ACC112 (cell line): Measurements from ENCODE around the gene MAGI1.

ENCODE experiments used
- H2AFZ ChIP-seq: fragments of 200-600 bp; sonication (generic); one replicate; pipeline ENCODE4 v1.6.0; 2017; ENCODE audit warnings: antibody characterized with exemption, low read length; ENCODE audit not compliant: unreplicated experiment
- H3K27ac ChIP-seq: fragments of 200-600 bp; sonication (generic); 2 replicates; pipeline ENCODE4 v1.5.1; 2014; ENCODE audit warnings: low read depth, mild to moderate bottlenecking, antibody characterized with exemption, low read length, moderate library complexity
- H3K27me3 ChIP-seq: fragments of 200-600 bp; sonication (generic); 2 replicates; pipeline ENCODE4 v1.6.1; 2014; ENCODE audit warnings: mild to moderate bottlenecking, antibody characterized with exemption, low read length, moderate library complexity, mixed read lengths; ENCODE audit not compliant: insufficient read depth
- H3K36me3 ChIP-seq: fragments of 200-600 bp; sonication (generic); 2 replicates; pipeline ENCODE4 v1.6.1; 2016; ENCODE audit warnings: mild to moderate bottlenecking, antibody characterized with exemption, low read length, moderate library complexity, mixed read lengths; ENCODE audit not compliant: insufficient read depth
- H3K4me1 ChIP-seq: fragments of 200-600 bp; sonication (generic); one replicate; pipeline ENCODE4 v1.6.1; 2016; ENCODE audit warnings: low read length, mixed read lengths; ENCODE audit not compliant: insufficient read depth, unreplicated experiment, control insufficient read depth
- H3K4me3 ChIP-seq: fragments of 200-600 bp; sonication (generic); 2 replicates; pipeline ENCODE4 v1.5.1; 2014; ENCODE audit warnings: mild to moderate bottlenecking, low read depth, low read length
- H3K79me2 ChIP-seq: fragments of 200-600 bp; sonication (generic); one replicate; pipeline ENCODE4 v1.6.0; 2016; ENCODE audit warnings: low read length; ENCODE audit not compliant: control insufficient read depth, unreplicated experiment, insufficient read depth

MAGI1 gene

DNA sequence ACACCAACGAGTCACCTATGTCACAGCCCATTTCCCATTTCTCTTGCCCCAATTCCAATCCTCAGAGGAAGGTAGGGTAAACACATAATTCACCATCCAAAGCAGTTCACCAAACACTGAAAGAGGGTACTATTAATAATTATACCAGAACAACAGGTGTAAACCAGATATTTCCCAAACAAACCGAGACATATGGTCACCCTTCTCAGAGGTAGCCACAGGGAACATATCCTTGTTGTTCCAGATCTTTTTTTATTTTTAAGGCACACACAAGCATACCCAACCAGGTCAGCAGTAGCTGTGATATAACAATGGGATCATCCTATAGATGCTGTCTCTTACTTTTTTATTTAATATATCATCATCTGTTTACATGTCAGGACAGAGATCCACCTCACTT lies 24.7 kb downstream of the MAGI1 start:
- Histone ChIP-seq H2AFZ (no peak overlapping the region), H3K27me3 (no peaks in the 10 kb centered on the region), H3K36me3 (no peaks in the 10 kb centered on the region), H3K4me3 (no peak overlapping the region), H3K4me1 (peaks cover 5% of the 10 kb centered on the region), H3K27ac (no peak overlapping the region), H3K79me2 (peaks cover 9% of the 10 kb centered on the region)

DNA sequence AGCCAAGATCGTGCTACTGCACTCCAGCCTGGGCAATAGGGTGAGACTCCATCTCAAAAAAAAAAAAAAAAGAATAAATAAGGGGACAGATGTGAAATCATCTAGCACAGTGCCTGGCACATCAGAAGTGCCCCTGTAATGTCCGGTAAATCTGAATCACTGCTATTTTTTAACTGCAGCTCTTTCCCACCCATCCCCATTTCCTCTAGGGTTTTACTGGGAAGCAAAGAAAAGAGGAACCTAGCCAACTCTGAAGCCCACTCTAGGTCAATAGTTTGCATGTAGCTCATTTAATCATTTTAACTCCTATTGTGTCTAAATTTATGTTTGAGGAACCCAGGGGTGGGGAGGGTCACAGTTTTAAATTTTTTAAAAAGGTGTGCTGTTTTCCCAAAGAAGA lies 26.0 kb downstream of the MAGI1 start:
- H3K79me2 ChIP-seq: peaks cover 14% of the 10 kb centered on the region
- no peaks in the 10 kb centered on the region for H3K27me3 ChIP-seq

DNA sequence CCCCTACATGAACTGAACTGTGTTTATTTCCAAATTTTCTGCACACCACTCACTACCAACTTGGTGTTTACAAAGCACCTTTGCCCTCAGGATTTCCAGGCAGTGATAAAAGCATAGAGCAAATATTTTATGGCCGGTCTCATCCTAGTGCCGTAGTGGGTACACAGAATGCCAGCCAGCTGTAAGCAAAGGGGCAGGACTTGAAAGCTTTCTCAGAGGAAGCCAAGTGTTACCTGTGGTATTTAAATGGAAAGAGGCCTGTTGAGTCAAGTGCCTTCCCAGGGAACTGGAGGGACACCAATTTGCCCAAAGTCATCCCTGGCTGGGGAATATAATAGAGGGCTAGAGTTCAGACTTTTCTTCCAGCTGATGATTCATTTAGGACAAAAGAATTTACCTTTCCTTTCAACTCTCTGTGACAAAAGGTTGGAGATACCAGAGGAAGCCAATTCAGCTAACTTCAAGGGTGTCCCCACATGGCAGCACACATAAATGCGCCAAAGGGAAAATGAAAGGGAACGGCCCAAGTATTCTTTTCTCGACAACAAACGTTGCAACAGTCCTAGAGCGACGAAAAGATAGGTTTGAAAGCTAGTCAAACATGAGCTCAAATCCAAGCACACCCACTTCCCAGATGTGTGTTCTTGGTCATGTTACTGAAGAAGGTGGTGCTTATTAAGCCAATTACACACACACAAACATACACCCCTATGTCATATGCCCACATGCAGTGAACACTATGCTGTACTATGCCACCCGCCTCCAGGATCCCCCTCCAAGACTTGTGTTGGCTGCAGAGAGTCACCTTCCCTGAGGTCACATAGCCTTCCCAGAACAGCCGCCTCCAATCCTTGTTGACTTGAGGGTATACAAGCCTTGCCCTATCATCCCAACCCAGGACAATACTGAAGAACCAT lies 27.7 kb downstream of the MAGI1 start:
- Histone ChIP-seq H3K4me1 (peaks cover 5% of the 10 kb centered on the region), H3K27me3 (no peaks in the 10 kb centered on the region), H2AFZ (no peak overlapping the region), H3K36me3 (no peaks in the 10 kb centered on the region), H3K27ac (no peak overlapping the region), H3K4me3 (no peak overlapping the region), H3K79me2 (peaks cover 16% of the 10 kb centered on the region)

More for the DNA sequence above, 26.0 kb downstream of the MAGI1 start:
- Histone ChIP-seq H3K4me1 (peaks cover 5% of the 10 kb centered on the region), H2AFZ (no peak overlapping the region), H3K36me3 (no peaks in the 10 kb centered on the region), H3K4me3 (no peak overlapping the region), H3K27ac (no peak overlapping the region)

DNA sequence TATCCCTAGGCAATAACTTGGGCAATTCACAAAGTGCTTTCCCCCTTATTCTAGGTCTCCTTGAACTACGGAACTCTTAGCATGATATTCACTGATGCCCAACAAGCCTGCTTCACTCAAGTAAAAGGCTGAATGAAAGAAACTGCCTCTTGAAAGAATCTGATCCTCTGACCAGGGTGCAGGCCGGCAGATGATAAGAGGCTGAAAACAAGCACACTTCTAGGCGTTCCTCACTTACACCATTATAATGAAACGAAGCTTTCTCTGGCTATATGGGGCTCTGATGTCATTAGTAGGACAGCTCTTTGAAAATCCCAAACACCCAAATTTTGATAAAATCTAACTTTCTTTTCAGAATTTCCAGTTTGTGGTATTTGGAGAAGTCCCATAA lies 28.4 kb downstream of the MAGI1 start:
- no peaks in the 10 kb centered on the region for H3K36me3 ChIP-seq
- H3K4me3 ChIP-seq: no peak overlapping the region
- no peak overlapping the region for H3K27ac ChIP-seq
- peaks cover 16% of the 10 kb centered on the region for H3K79me2 ChIP-seq
- H3K4me1 ChIP-seq: peaks cover 5% of the 10 kb centered on the region
- no peak overlapping the region for H2AFZ ChIP-seq
- H3K27me3 ChIP-seq: no peaks in the 10 kb centered on the region

DNA sequence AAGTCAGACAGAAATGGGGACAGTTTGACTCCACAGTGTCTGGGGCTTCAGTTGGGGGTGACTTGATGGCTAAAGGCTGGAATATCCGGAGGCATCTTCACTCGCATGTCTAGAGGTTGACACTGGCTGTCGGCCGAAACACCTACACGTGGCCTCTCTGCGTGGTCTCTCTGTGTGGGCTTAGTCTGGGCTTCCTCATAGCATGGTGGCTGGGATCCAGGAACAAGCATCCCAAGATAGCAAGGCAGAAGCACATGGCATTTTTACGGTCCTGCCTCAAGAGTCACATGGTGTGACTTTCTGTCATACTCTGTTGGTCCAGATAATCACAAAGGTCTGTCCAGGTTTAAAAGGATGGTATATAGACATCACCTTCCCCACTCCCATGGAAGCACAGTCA lies 34.5 kb downstream of the MAGI1 start:
- no peaks in the 10 kb centered on the region for H3K27me3 ChIP-seq
- H3K4me3 ChIP-seq: no peak overlapping the region
- H3K36me3 ChIP-seq: no peaks in the 10 kb centered on the region
- H3K4me1 ChIP-seq: no peaks in the 10 kb centered on the region
- H3K27ac ChIP-seq: no peak overlapping the region
- H3K79me2 ChIP-seq: peaks cover 9% of the 10 kb centered on the region
- H2AFZ ChIP-seq: no peak overlapping the region

DNA sequence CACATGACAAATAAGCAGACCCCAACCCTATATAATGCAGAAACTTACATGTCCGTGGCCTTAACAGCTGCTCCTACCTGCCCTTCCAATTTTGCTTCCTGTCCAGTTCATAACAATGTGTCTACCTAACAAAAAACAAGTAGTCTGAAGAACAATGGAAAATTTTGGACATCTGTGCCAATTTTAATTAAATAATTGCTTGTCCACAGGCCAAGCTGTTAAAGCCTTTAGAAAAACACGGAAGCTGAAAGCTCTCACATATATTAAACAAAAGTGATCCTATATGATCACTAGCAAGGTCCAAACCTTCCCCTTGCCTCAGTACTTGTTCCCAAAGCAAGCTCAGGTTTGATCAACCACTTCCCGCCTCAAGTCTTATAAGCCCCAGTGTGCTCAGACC lies 37.1 kb downstream of the MAGI1 start:
- Histone ChIP-seq H3K4me1 (peaks cover 14% of the 10 kb centered on the region), H2AFZ (no peak overlapping the region), H3K27ac (no peak overlapping the region), H3K4me3 (no peak overlapping the region), H3K36me3 (no peaks in the 10 kb centered on the region), H3K79me2 (peaks cover 10% of the 10 kb centered on the region), H3K27me3 (no peaks in the 10 kb centered on the region)

DNA sequence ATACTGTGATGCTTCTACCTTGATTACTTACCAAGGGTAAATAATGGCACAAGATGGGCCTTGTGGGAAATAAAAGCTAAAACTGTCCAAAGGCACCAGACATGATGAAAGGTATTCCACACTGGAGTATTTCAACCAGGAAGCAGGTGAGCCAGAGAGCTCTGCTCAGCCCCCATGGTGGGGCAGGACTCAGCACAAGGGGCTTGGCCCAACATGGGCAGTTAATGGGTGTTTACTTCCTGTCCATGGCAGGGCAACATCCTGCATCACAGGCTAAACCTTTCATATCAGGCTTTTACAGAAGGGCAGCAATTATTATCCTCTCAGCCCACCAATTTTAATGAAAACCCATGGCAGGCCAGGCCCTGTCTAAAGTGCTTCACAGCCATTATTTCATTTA lies 38.2 kb downstream of the MAGI1 start:
- H2AFZ ChIP-seq: no peak overlapping the region
- H3K27me3 ChIP-seq: no peaks in the 10 kb centered on the region
- no peak overlapping the region for H3K27ac ChIP-seq
- H3K36me3 ChIP-seq: no peaks in the 10 kb centered on the region
- peaks cover 14% of the 10 kb centered on the region for H3K4me1 ChIP-seq
- H3K4me3 ChIP-seq: no peak overlapping the region
- peaks cover 8% of the 10 kb centered on the region for H3K79me2 ChIP-seq

DNA sequence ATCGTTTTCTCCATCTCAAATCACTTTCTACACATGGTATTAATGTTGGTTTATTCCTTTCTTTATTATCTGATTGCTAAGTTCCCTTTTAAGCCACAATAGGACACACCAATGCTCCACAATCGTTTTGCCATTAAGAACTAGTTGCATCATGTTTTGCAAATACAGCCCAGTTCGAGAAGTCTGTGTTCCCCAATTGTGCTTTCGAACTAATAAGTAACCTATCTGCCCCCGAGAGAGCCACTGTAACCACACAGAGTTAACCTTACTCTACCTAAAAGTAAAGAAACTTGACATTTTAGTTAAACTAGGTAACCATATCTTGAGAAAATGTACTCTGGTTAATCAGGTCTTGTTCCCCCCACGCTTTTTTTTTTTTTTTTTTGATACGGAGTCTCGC lies 39.1 kb downstream of the MAGI1 start:
- no peak overlapping the region for H3K4me3 ChIP-seq
- H3K36me3 ChIP-seq: no peaks in the 10 kb centered on the region
- H2AFZ ChIP-seq: no peak overlapping the region
- no peak overlapping the region for H3K27ac ChIP-seq
- H3K27me3 ChIP-seq: no peaks in the 10 kb centered on the region
- peaks cover 22% of the 10 kb centered on the region for H3K4me1 ChIP-seq
- peaks cover 8% of the 10 kb centered on the region for H3K79me2 ChIP-seq

DNA sequence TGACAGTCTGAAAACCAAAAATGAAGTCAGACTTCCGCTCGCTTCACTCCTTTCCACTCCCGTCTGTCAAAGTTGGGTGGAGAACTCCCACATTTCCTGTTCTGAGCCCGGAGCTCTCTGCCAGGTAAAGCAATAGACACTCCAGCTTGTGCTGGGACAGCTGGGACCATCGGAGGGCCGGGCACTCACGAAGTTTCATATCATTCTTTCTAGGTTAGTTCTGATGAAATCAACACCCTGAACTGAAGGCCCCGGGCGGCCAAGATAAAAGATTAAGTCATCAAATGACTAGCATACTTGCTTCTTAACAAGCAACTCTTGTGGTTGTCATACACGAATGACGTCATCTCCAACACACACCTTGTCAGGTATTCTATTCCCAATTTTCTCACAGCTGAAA lies 42.1 kb downstream of the MAGI1 start:
- H3K27ac ChIP-seq: no peak overlapping the region

DNA sequence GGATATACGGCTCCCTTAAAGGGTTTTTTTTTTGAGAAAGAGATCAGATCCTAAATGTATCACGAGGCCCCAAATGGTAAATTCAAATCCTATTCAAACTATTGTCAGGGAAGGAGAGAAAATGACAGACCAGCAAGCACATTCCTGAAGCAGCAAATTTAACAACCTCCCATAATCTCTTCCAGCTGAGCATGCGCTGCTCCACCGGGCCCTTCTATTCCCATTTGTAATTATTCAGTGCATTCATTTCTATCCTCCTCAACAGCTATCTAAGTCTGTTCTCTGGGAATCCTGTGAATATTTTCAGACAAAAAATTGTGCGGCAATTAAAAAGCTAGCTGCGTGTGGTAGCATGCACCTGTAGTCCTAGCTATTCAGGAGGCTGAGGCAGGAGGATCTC lies 43.2 kb downstream of the MAGI1 start:
- Histone ChIP-seq H3K27ac (no peak overlapping the region), H3K27me3 (no peaks in the 10 kb centered on the region), H3K4me1 (peaks cover 35% of the 10 kb centered on the region), H3K4me3 (no peak overlapping the region), H3K36me3 (no peaks in the 10 kb centered on the region), H3K79me2 (peaks cover 15% of the 10 kb centered on the region), H2AFZ (no peak overlapping the region)

More for the DNA sequence above, 42.1 kb downstream of the MAGI1 start:
- peaks cover 35% of the 10 kb centered on the region for H3K4me1 ChIP-seq
- peaks cover 15% of the 10 kb centered on the region for H3K79me2 ChIP-seq
- no peak overlapping the region for H3K4me3 ChIP-seq
- no peak overlapping the region for H2AFZ ChIP-seq
- H3K27me3 ChIP-seq: no peaks in the 10 kb centered on the region
- no peaks in the 10 kb centered on the region for H3K36me3 ChIP-seq

DNA sequence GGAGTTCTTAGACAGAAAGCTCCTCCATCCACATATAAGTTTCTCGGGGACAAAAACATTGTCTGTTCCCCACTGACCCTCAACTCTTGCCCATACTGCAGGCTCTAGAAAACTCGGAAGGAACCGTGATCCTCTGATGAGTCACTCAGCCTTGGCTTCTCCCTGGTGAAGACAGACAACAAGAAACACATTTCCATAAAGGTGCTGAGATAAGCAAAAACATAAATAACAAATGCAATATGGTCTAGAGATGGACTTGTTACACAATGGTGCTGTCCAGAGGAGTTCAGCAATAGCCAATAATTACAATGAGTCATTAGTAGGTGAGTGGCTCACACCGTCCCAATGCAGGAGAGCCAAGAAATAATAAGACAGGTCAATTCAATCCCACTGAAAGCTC lies 43.7 kb downstream of the MAGI1 start:
- H3K4me3 ChIP-seq: no peak overlapping the region
- H3K79me2 ChIP-seq: peaks cover 15% of the 10 kb centered on the region

More for the DNA sequence above, 43.7 kb downstream of the MAGI1 start:
- Histone ChIP-seq H3K27me3 (no peaks in the 10 kb centered on the region), H2AFZ (no peak overlapping the region), H3K4me1 (peaks cover 35% of the 10 kb centered on the region), H3K36me3 (no peaks in the 10 kb centered on the region), H3K27ac (no peak overlapping the region)
